IMR-90 (cell line): ENCODE measurements around the gene GNG7. TPM values are rescaled to one million over a fixed set of nuclear protein-coding genes. Genes with fewer than 3 reads are reported as not detected.

Source experiments
- ATAC-seq: fragments of 200-7000 bp; cut with Tn5 transposase; 2 replicates; pipeline ENCODE4 v1.9.1; 2020; ENCODE audit warnings: low read depth, mild to moderate bottlenecking, moderate library complexity
- BruUV-seq: library from RNA; stranded (reverse); fragments of 400-500 nt; replicated peaks from 2 replicates; lab custom pipeline; 2021; lab: Mats Ljungman, UMichigan
- CTCF ChIA-PET: fragments of 300-600 bp; formaldehyde crosslinking; extraction: SDS; loops from one replicate; lab custom pipeline; 2021; ENCODE audit warnings: antibody characterized with exemption; lab: Yijun Ruan, JAX
- POLR2A ChIA-PET: fragments of 300-600 bp; sonication (Branson Sonifier 250); formaldehyde crosslinking; loops from one replicate; lab custom pipeline; 2022; ENCODE audit warnings: antibody characterized with exemption; ENCODE audit not compliant: unreplicated experiment; lab: Charles Lee
- DNase-seq: peaks from one replicate; pipeline ENCODE4 v3.0.0; 2013
- H2AFZ ChIP-seq: replicated peaks from 2 replicates; pipeline ENCODE3; 2013; ENCODE audit warnings: low read length, mild to moderate bottlenecking; ENCODE audit not compliant: poor library complexity
- H2AK5ac ChIP-seq: 2 replicates; pipeline ENCODE4 v1.6.1; 2013; ENCODE audit warnings: low read depth, low read length, inconsistent platforms
- H2AK9ac ChIP-seq: replicated peaks from 2 replicates; pipeline ENCODE3; 2013; ENCODE audit warnings: mild to moderate bottlenecking, low read depth, low read length, moderate library complexity; ENCODE audit not compliant: poor library complexity
- H2BK120ac ChIP-seq: 2 replicates; pipeline ENCODE4 v1.6.1; 2013; ENCODE audit warnings: low read depth, low read length, inconsistent platforms
- H2BK15ac ChIP-seq: 3 replicates; pipeline ENCODE4 v1.6.1; 2013; ENCODE audit warnings: low read depth, low read length, inconsistent platforms
- H2BK20ac ChIP-seq: 2 replicates; pipeline ENCODE4 v1.6.1; 2013; ENCODE audit warnings: low read depth, mild to moderate bottlenecking, inconsistent platforms, low read length, moderate library complexity
- H2BK5ac ChIP-seq: 2 replicates; pipeline ENCODE4 v1.6.1; 2013; ENCODE audit warnings: mild to moderate bottlenecking, low read depth, low read length, inconsistent platforms; ENCODE audit not compliant: poor library complexity, severe bottlenecking
- H3K14ac ChIP-seq: replicated peaks from 2 replicates; pipeline ENCODE4 v1.6.1; 2013; ENCODE audit warnings: low read depth, low read length, inconsistent platforms
- H3K18ac ChIP-seq: 2 replicates; pipeline ENCODE4 v1.6.1; 2013; ENCODE audit warnings: low read depth, low read length, control low read depth
- H3K23ac ChIP-seq: 2 replicates; pipeline ENCODE4 v1.6.1; 2013; ENCODE audit warnings: low read depth, low read length, inconsistent platforms
- H3K27ac ChIP-seq: 2 replicates; pipeline ENCODE4 v1.5.1; 2013; ENCODE audit warnings: mild to moderate bottlenecking, control low read depth, low read length; ENCODE audit not compliant: insufficient read depth
- H3K27me3 ChIP-seq: 2 replicates; pipeline ENCODE4 v1.6.1; 2013; ENCODE audit warnings: low read length; ENCODE audit not compliant: control insufficient read depth, insufficient read depth
- H3K36me3 ChIP-seq: 2 replicates; pipeline ENCODE4 v1.6.1; 2013; ENCODE audit warnings: low read length, mixed read lengths; ENCODE audit not compliant: control insufficient read depth, insufficient read depth
- H3K4ac ChIP-seq: 2 replicates; pipeline ENCODE4 v1.6.1; 2013; ENCODE audit warnings: low read depth, low read length, inconsistent platforms
- H3K4me1 ChIP-seq: 2 replicates; pipeline ENCODE4 v1.6.1; 2013; ENCODE audit warnings: low read length, mixed read lengths; ENCODE audit not compliant: control insufficient read depth, insufficient read depth
- H3K4me2 ChIP-seq: 2 replicates; pipeline ENCODE4 v1.6.1; 2013; ENCODE audit warnings: low read depth, mild to moderate bottlenecking, control low read depth, low read length, moderate library complexity
- H3K4me3 ChIP-seq: 2 replicates; pipeline ENCODE4 v1.5.1; 2013; ENCODE audit warnings: low read depth, mild to moderate bottlenecking, control low read depth, low read length, moderate library complexity; ENCODE audit not compliant: insufficient read depth
- H3K56ac ChIP-seq: 2 replicates; pipeline ENCODE4 v1.6.1; 2013; ENCODE audit warnings: low read length, inconsistent platforms; ENCODE audit not compliant: insufficient read depth; ENCODE audit errors: extremely low read depth
- H3K79me1 ChIP-seq, 2 experiments: 2 replicates each; pipeline ENCODE4 v1.6.1; 2013; ENCODE audit warnings: low read length in 2 of 2, inconsistent platforms in 1 of 2, low read depth in 1 of 2
- H3K9ac ChIP-seq: 2 replicates; pipeline ENCODE4 v1.6.1; 2013; ENCODE audit warnings: low read depth, low read length, control low read depth
- H3K9me1 ChIP-seq: 2 replicates; pipeline ENCODE4 v1.6.1; 2013; ENCODE audit warnings: low read length, inconsistent platforms; ENCODE audit not compliant: insufficient read depth
- H3K9me3 ChIP-seq: 2 replicates; pipeline ENCODE4 v1.6.1; 2013; ENCODE audit warnings: low read length; ENCODE audit not compliant: control insufficient read depth, insufficient read depth
- H4K20me1 ChIP-seq: 2 replicates; pipeline ENCODE4 v1.6.1; 2013; ENCODE audit warnings: low read length, inconsistent platforms; ENCODE audit not compliant: insufficient read depth
- H4K5ac ChIP-seq: 2 replicates; pipeline ENCODE4 v1.6.1; 2013; ENCODE audit warnings: mild to moderate bottlenecking, low read depth, low read length, control low read depth
- H4K8ac ChIP-seq, 2 experiments: 2 replicates each; pipeline ENCODE4 v1.6.1; 2013; ENCODE audit warnings: low read depth in 2 of 2, low read length in 2 of 2, control low read depth in 1 of 2, inconsistent platforms in 1 of 2
- H4K91ac ChIP-seq: 2 replicates; pipeline ENCODE4 v1.6.1; 2013; ENCODE audit warnings: low read depth, low read length, inconsistent platforms; ENCODE audit not compliant: insufficient read depth
- BHLHE40 ChIP-seq: fragments of 150-350 bp; IDR thresholded peaks from 2 replicates; pipeline ENCODE4 v1.6.1; 2016; ENCODE audit warnings: mild to moderate bottlenecking, low read depth, low read length
- CEBPB ChIP-seq: IDR thresholded peaks from 2 replicates; pipeline ENCODE4 v1.6.1; 2012; ENCODE audit warnings: low read depth, low read length, improper control_type of control experiment
- CHD1 ChIP-seq: IDR thresholded peaks from 2 replicates; pipeline ENCODE4 v1.6.1; 2012; ENCODE audit warnings: low read depth, low read length, improper control_type of control experiment
- CTCF ChIP-seq: conservative IDR thresholded peaks from 2 replicates; pipeline ENCODE4 v1.5.1; 2012; ENCODE audit warnings: mild to moderate bottlenecking, low read depth, low read length, improper control_type of control experiment
- FOS ChIP-seq: fragments of 150-350 bp; IDR thresholded peaks from 2 replicates; pipeline ENCODE4 v1.6.1; 2016; ENCODE audit warnings: low read depth, low read length
- MAFK ChIP-seq: IDR thresholded peaks from 2 replicates; pipeline ENCODE4 v1.6.1; 2012; ENCODE audit warnings: low read depth, low read length, improper control_type of control experiment
- MAZ ChIP-seq: IDR thresholded peaks from 2 replicates; pipeline ENCODE4 v1.6.1; 2012; ENCODE audit warnings: low read depth, mild to moderate bottlenecking, low read length, improper control_type of control experiment, moderate library complexity, borderline replicate concordance
- MXI1 ChIP-seq: IDR thresholded peaks from 2 replicates; pipeline ENCODE4 v1.6.1; 2012; ENCODE audit warnings: low read depth, mild to moderate bottlenecking, low read length, moderate library complexity, borderline replicate concordance
- NFE2L2 ChIP-seq: fragments of 150-350 bp; IDR thresholded peaks from 2 replicates; pipeline ENCODE4 v1.6.1; 2016; ENCODE audit warnings: low read depth, mild to moderate bottlenecking, low read length
- POLR2A ChIP-seq: IDR thresholded peaks from 2 replicates; pipeline ENCODE4 v1.6.1; 2012; ENCODE audit warnings: mild to moderate bottlenecking, low read depth, low read length
- RAD21 ChIP-seq: IDR thresholded peaks from 2 replicates; pipeline ENCODE4 v1.6.1; 2012; ENCODE audit warnings: low read length, improper control_type of control experiment
- RCOR1 ChIP-seq: IDR thresholded peaks from 2 replicates; pipeline ENCODE4 v1.6.1; 2012; ENCODE audit warnings: mild to moderate bottlenecking, low read length, improper control_type of control experiment; ENCODE audit not compliant: insufficient replicate concordance
- RFX5 ChIP-seq: IDR thresholded peaks from 2 replicates; pipeline ENCODE4 v1.8.0; 2012; ENCODE audit warnings: low read depth, mild to moderate bottlenecking, low read length, moderate library complexity
- SMC3 ChIP-seq: fragments of 150-350 bp; IDR thresholded peaks from 2 replicates; pipeline ENCODE4 v1.6.1; 2016; ENCODE audit warnings: low read depth, mild to moderate bottlenecking, antibody characterized with exemption, low read length, moderate library complexity
- USF2 ChIP-seq: fragments of 150-350 bp; IDR thresholded peaks from 2 replicates; pipeline ENCODE4 v1.6.1; 2017; ENCODE audit warnings: mild to moderate bottlenecking, antibody characterized with exemption, low read length, low read depth
- WGBS, 2 experiments: methylation state at CpG; one replicate each; pipeline versions ENCODE4 v1.1.5 to v1.1.7; 2013; ENCODE audit warnings: missing lambda C conversion rate in 2 of 2; ENCODE audit not compliant: insufficient read length in 1 of 2; ENCODE audit errors: extremely low coverage in 2 of 2; 5-methylcytosine and 5-hydroxymethylcytosine counted together
- dilution Hi-C: fragments of 300-500 bp; cut with HindIII; formaldehyde crosslinking; loops from one replicate; pipeline ENCODE4 v1.14.3; 2018; ENCODE audit warnings: low sequenced_read_pairs; ENCODE audit not compliant: unreplicated experiment
- in situ Hi-C: fragments of 300-500 bp; cut with MboI; formaldehyde crosslinking; loops from 3 replicates; pipeline ENCODE4 v1.14.3; 2019; ENCODE audit warnings: low sequenced_read_pairs, inconsistent platforms, mixed read lengths
- intact Hi-C: fragments of 100-400 bp; cut with micrococcal nuclease; formaldehyde crosslinking; loops from 2 replicates; pipeline ENCODE4 v1.10.0; 2022
- polyA plus RNA-seq, 3 experiments: library from polyadenylated mRNA; depleted of rRNA; stranded (reverse); fragments of >200 nt; gene quantifications; 2 replicates each; pipeline ENCODE4 v1.2.3, GENCODE V29; 2012; ENCODE audit warnings: low replicate concordance in 1 of 3
- total RNA-seq: library from RNA; depleted of rRNA; stranded (reverse); fragments of >200 nt; gene quantifications from 2 replicates; pipeline ENCODE4 v1.2.3, GENCODE V29; 2012
- TF ChIP-seq, protein P1 (sequence below): fragments of 150-350 bp; IDR thresholded peaks from 2 replicates; pipeline ENCODE4 v1.6.1; 2016; ENCODE audit warnings: low read depth, mild to moderate bottlenecking, low read length, moderate library complexity, borderline replicate concordance

Gene GNG7
- total and polyA plus RNA-seq, 2 of the 4 experiments (the other 2 are of a cell fraction) = under 0.01 to 0.21 TPM

DNA sequence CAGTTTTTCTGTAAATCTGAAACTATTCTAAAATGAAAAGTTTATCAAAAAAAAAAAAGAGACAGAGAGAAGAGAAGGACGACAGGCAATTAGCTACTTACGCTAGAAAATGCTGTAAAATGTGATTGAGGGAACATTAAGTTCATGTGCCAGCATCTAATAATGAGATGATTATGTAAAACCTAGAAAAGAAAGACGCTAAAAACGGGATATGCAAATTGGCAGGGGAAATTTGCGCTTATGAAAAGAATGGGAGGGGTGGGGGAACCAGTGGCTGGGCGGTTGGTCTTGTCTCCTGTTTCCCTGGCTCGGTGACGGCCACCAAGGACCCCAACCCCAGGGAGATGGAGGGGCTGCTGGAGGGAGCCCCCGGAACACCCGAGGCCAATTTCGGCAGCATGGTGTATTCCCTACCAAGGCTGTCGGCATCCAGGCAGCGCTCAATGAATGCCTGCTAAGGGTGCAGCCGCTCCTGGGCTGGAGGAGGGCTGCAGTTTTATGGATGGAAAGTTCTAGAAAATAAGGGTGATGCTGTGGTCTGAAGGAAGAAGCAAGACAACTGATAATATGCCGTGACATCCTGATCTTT, 34.2 kb downstream of the GNG7 start:
- no TSS peak for BruUV-seq
- H3K36me3 ChIP-seq = no peaks in the 10 kb centered on the region
- peaks cover under 1% of the 10 kb centered on the region for H3K9me3 ChIP-seq
- H3K4me1 ChIP-seq = no peaks in the 10 kb centered on the region
- ChIA-PET POLR2A (no interaction called here), CTCF (no interaction called here)
- peaks cover 15% of the 10 kb centered on the region for H3K27me3 ChIP-seq
- intact Hi-C loops (no loop called here), dilution Hi-C loops (no loop called here), in situ Hi-C loops (loop anchor here (10.0 kb wide), 1 partner anchor 197 kb away; the partner anchor contains the start of gene ZNF556)
- no peak overlapping the region for H3K9ac ChIP-seq
- DNase-seq (no peak), ATAC-seq (no peak)
- H3K14ac ChIP-seq = no peak overlapping the region
- H4K5ac ChIP-seq = no peak overlapping the region
- no peak overlapping the region for H2BK5ac ChIP-seq
- H3K23ac ChIP-seq = no peak overlapping the region
- H2BK120ac ChIP-seq = no peak overlapping the region
- H3K4me3 ChIP-seq = no peak overlapping the region
- no peak overlapping the region for H3K4ac ChIP-seq
- H3K9me1 ChIP-seq = no peaks in the 10 kb centered on the region
- H3K4me2 ChIP-seq = no peak overlapping the region
- no peak overlapping the region for H2AK5ac ChIP-seq
- no peak overlapping the region for H2AK9ac ChIP-seq
- H2BK20ac ChIP-seq = no peak overlapping the region
- 41% methylated on average over 5 of the region's 15 CpGs; no CpG with 5 or more reads in 1 of the 2 experiments for WGBS, 2 experiments
- no peak for TF ChIP-seq MAFK
- TF ChIP-seq CEBPB = no peak
- no peak for TF ChIP-seq USF2
- no peak for TF ChIP-seq CTCF
- no peak for TF ChIP-seq MXI1
- TF ChIP-seq, protein P1, sequence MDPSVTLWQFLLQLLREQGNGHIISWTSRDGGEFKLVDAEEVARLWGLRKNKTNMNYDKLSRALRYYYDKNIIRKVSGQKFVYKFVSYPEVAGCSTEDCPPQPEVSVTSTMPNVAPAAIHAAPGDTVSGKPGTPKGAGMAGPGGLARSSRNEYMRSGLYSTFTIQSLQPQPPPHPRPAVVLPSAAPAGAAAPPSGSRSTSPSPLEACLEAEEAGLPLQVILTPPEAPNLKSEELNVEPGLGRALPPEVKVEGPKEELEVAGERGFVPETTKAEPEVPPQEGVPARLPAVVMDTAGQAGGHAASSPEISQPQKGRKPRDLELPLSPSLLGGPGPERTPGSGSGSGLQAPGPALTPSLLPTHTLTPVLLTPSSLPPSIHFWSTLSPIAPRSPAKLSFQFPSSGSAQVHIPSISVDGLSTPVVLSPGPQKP = no peak
- TF ChIP-seq FOS = no peak
- TF ChIP-seq CHD1 = no peak
- TF ChIP-seq SMC3 = no peak
- no peak for TF ChIP-seq BHLHE40
- TF ChIP-seq POLR2A = no peak
- TF ChIP-seq RAD21 = no peak
- no peak for TF ChIP-seq RFX5
- no peak for TF ChIP-seq RCOR1
- TF ChIP-seq NFE2L2 = no peak
- no peak for TF ChIP-seq MAZ
- no peak overlapping the region for H4K8ac ChIP-seq
- H2AFZ ChIP-seq = no peak overlapping the region
- no peaks in the 10 kb centered on the region for H3K79me1 ChIP-seq
- H2BK15ac ChIP-seq = no peak overlapping the region
- no peaks in the 10 kb centered on the region for H4K20me1 ChIP-seq
- no peak overlapping the region for H3K27ac ChIP-seq
- no peak overlapping the region for H3K56ac ChIP-seq
- H3K18ac ChIP-seq = no peak overlapping the region
- no peak overlapping the region for H4K91ac ChIP-seq
